A549 (cell line): Measurements from ENCODE around the gene TGFBR3L.

Experiments
- CTCF ChIP-seq: fragments of >200 bp; sonication (Bioruptor Twin); formaldehyde crosslinking; IDR thresholded peaks from 3 replicates; pipeline ENCODE4 v1.5.1; 2016
- HMGXB4 ChIP-seq: fragments of 250-450 bp; sonication (Bioruptor Pico); IDR thresholded peaks from 2 replicates; pipeline ENCODE4 v1.5.0; 2021; ENCODE audit warnings: mild to moderate bottlenecking, moderate library complexity, borderline replicate concordance

- TF ChIP-seq CTCF (no peak), HMGXB4 (CRISPR knock-in tag) (no peak)
Observed at GRCh38 chr19:7912144-7912696, 2.4 kb upstream of the TGFBR3L start.
